OCI-LY1 (cell line): ENCODE results near the gene ZNF579.

Source experiments
- CTCF ChIP-seq: fragments of 200-600 bp; sonication (generic), shearing (Covaris generic); IDR thresholded peaks from 2 replicates; pipeline ENCODE4 v1.5.1; 2017; ENCODE audit warnings: mild to moderate bottlenecking, antibody characterized with exemption, low read length, moderate library complexity, mixed read lengths
- EZH2 ChIP-seq: fragments of 200-600 bp; sonication (generic), shearing (Covaris generic); IDR thresholded peaks from 2 replicates; pipeline ENCODE4 v1.8.0; 2017; ENCODE audit warnings: borderline replicate concordance, mixed run types, mild to moderate bottlenecking, antibody characterized with exemption, low read length, moderate library complexity, mixed read lengths

- TF ChIP-seq CTCF, result no peak
- TF ChIP-seq EZH2, result no peak
Measured at GRCh38 chr19:55538132-55538531, 42.5 kb downstream of the ZNF579 start.
